PC-9 (cell line): ENCODE results near the gene SEMA6A.

ENCODE experiments used
- CTCF ChIP-seq: fragments of 200-600 bp; sonication (generic); conservative IDR thresholded peaks from 2 replicates; pipeline ENCODE4 v1.6.1; 2017; ENCODE audit warnings: mixed run types, antibody characterized with exemption, mild to moderate bottlenecking, moderate library complexity
- EZH2 ChIP-seq: fragments of 200-600 bp; sonication (generic); IDR thresholded peaks from 2 replicates; pipeline ENCODE4 v1.8.0; 2017; ENCODE audit warnings: antibody characterized with exemption, low read depth

- TF ChIP-seq EZH2, result no peak
- no peak for TF ChIP-seq CTCF
Observed at GRCh38 chr5:116437922-116438578, 136.6 kb downstream of the SEMA6A start.
